PC-9 (cell line): ENCODE data around the gene DPH1.

Experiments used
- EZH2 ChIP-seq: fragments of 200-600 bp; sonication (generic); IDR thresholded peaks from 2 replicates; pipeline ENCODE4 v1.8.0; 2017; ENCODE audit warnings: antibody characterized with exemption, low read depth
- TF ChIP-seq, protein P1 (sequence below): fragments of 200-600 bp; sonication (generic); conservative IDR thresholded peaks from 2 replicates; pipeline ENCODE4 v1.6.1; 2017; ENCODE audit warnings: mixed run types, antibody characterized with exemption, mild to moderate bottlenecking, moderate library complexity

DNA sequence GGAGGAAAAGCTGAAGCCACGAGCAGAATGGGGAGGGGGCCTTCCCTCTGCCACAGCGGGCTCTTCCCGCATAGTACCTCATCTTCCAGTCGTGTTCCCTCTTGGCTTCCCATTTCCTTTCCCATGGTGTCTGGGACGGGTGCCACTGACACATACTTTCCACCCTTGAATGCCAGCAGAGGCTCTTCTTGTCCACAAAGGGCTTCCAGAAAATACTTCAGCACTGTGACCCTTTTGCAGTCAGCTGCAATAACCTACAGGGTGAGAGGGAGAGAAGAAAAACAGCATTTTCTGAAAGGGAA lies 55.6 kb downstream of the DPH1 start:
- TF ChIP-seq, protein P1, sequence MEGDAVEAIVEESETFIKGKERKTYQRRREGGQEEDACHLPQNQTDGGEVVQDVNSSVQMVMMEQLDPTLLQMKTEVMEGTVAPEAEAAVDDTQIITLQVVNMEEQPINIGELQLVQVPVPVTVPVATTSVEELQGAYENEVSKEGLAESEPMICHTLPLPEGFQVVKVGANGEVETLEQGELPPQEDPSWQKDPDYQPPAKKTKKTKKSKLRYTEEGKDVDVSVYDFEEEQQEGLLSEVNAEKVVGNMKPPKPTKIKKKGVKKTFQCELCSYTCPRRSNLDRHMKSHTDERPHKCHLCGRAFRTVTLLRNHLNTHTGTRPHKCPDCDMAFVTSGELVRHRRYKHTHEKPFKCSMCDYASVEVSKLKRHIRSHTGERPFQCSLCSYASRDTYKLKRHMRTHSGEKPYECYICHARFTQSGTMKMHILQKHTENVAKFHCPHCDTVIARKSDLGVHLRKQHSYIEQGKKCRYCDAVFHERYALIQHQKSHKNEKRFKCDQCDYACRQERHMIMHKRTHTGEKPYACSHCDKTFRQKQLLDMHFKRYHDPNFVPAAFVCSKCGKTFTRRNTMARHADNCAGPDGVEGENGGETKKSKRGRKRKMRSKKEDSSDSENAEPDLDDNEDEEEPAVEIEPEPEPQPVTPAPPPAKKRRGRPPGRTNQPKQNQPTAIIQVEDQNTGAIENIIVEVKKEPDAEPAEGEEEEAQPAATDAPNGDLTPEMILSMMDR: no peak
- no peak for TF ChIP-seq EZH2
